Nephron (organoid): ENCODE results near the gene THRB.
A peak's percentile ranks its signal among the peaks of the same experiment; 100 is the strongest.

Experiments
- H3K27ac Mint-ChIP-seq, 3 experiments: 2 replicates each; pipeline ENCODE4 v1.8.0; 2020; ENCODE audit warnings: mixed read lengths in 3 of 3, mild to moderate bottlenecking in 2 of 3, moderate library complexity in 1 of 3
- H3K27me3 Mint-ChIP-seq: 2 replicates; pipeline ENCODE4 v1.8.0; 2021; ENCODE audit warnings: low read depth, mild to moderate bottlenecking, moderate library complexity, mixed read lengths
- H3K36me3 Mint-ChIP-seq: 2 replicates; pipeline ENCODE4 v1.8.0; 2020; ENCODE audit warnings: low read depth, mixed read lengths
- H3K4me1 Mint-ChIP-seq: 2 replicates; pipeline ENCODE4 v1.8.0; 2020; ENCODE audit warnings: mixed read lengths
- H3K4me3 Mint-ChIP-seq, 3 experiments: 2 replicates each; pipeline ENCODE4 v1.8.0; 2020; ENCODE audit warnings: mild to moderate bottlenecking in 3 of 3, mixed read lengths in 3 of 3, moderate library complexity in 2 of 3
- H3K9me3 Mint-ChIP-seq: 2 replicates; pipeline ENCODE4 v1.8.0; 2020; ENCODE audit warnings: mixed read lengths
- TF ChIP-seq, protein P1 (sequence below), 3 experiments: fragments of 200-600 bp; sonication (generic); IDR thresholded peaks; one replicate each; pipeline ENCODE4 v1.5.0; 2021; ENCODE audit warnings: antibody characterized with exemption in 3 of 3; ENCODE audit not compliant: unreplicated experiment in 3 of 3

THRB gene

DNA sequence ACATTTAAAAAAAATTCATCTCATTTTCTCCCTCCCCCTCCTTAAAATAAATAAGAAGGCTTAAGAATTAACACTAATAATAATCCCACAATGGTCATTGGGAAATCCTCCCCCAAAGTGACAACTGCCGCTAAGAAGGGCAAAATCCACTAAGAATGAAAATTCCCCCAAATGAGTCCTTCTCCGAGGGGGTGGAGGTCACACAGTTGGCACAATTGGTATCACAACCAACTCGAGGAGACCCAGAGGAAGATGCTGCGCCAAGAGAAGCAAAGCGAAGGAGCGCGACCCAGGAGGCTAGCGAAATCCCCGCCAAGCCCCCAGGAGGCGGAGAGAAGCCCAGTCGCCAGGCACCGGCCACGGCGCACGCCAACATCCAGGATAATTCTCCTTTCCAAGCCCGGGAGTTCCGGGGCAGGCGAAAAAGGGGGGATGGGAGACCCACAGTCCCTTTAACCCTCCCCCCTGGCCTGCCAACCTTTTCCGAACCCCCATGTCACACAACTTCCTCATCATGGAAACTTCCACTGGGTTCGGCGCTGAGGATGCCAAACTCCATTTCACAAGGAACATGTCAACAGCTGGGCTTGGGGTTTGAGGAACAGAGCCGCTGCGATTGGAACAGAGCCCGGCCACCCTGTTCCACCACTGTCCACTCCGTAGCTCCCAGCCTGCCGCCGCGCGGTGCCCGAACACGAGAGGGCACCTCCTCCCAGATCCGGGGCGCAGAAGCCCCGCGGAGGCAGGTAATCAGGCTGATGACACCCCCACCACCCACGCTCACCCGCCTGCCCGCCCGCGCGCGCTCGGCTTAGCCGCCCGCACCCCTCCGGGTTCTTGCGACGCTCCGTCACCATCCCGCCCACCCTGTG, 668 bp downstream of the THRB start:
- TF ChIP-seq, protein P1, sequence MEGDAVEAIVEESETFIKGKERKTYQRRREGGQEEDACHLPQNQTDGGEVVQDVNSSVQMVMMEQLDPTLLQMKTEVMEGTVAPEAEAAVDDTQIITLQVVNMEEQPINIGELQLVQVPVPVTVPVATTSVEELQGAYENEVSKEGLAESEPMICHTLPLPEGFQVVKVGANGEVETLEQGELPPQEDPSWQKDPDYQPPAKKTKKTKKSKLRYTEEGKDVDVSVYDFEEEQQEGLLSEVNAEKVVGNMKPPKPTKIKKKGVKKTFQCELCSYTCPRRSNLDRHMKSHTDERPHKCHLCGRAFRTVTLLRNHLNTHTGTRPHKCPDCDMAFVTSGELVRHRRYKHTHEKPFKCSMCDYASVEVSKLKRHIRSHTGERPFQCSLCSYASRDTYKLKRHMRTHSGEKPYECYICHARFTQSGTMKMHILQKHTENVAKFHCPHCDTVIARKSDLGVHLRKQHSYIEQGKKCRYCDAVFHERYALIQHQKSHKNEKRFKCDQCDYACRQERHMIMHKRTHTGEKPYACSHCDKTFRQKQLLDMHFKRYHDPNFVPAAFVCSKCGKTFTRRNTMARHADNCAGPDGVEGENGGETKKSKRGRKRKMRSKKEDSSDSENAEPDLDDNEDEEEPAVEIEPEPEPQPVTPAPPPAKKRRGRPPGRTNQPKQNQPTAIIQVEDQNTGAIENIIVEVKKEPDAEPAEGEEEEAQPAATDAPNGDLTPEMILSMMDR (IDR thresholded peaks at IDR 0.05; ENCODE audit: unreplicated experiment in 3 of 3) = peak in 1 of 3 experiments; percentile 12
- peaks cover 4% of the 10 kb centered on the region for H3K4me1 Mint-ChIP-seq
- peak overlapping the region; percentile 48 to 92 (median 81) for H3K27ac Mint-ChIP-seq
- no peaks in the 10 kb centered on the region for H3K36me3 Mint-ChIP-seq
- H3K4me3 Mint-ChIP-seq = peak overlapping the region; percentile 96 to 97 (median 96)
- H3K27me3 Mint-ChIP-seq = peaks cover 94% of the 10 kb centered on the region
- H3K9me3 Mint-ChIP-seq = no peaks in the 10 kb centered on the region

DNA sequence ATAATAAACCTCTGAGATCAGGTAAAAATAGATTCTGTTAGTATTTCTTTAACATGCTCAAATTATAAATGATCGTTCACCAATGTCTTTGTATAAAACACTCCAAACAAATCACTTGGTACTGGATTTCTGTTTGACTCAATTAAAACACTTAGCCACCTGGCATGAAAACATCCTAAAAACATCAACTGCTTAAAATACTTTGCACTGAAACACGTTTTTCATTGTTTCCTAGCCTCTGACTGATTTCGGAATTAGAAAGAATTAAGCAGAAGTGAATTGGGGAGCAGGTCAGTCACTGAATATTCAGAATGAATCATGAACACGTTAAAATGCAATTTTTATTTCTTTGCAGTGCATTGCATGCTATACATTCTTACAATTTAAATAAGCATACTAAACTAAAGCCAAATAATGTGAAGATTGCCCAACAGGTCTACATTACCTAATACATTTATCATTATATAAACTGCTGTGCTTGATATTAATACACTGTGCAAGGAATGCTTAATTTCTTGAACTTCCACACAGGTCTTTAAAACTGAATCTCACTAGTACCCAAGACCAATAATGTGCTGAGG, 1.6 kb downstream of the THRB start:
- H3K27me3 Mint-ChIP-seq = peaks cover 89% of the 10 kb centered on the region
- peak overlapping the region; percentile 96 to 97 (median 96) for H3K4me3 Mint-ChIP-seq
- no peaks in the 10 kb centered on the region for H3K9me3 Mint-ChIP-seq
- peaks cover 4% of the 10 kb centered on the region for H3K4me1 Mint-ChIP-seq
- TF ChIP-seq, protein P1 (IDR thresholded peaks at IDR 0.05; ENCODE audit: unreplicated experiment in 3 of 3) = no peak
- no peaks in the 10 kb centered on the region for H3K36me3 Mint-ChIP-seq
- no peak overlapping the region for H3K27ac Mint-ChIP-seq

DNA sequence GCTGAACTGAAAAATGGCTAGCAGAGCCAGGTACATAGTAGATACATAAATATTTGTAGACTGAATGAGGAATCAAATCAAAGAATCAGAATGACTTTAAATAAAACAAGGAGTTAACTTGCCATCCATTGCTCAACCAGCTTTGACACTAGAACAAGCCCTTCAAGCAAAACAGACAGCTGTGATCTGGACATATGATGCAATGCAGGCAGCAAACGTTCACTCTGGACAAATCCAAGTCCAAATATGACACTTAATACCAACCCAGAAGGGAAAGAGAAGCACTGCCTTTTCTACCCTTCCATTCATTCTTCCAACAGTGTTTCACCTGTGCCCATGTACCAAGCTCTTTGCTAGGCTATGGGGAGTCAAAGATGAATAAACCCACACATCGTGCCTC, 4.5 kb downstream of the THRB start:
- H3K4me1 Mint-ChIP-seq = peaks cover 4% of the 10 kb centered on the region
- TF ChIP-seq, protein P1 (IDR thresholded peaks at IDR 0.05; ENCODE audit: unreplicated experiment in 3 of 3) = no peak
- peaks cover 84% of the 10 kb centered on the region for H3K27me3 Mint-ChIP-seq
- no peaks in the 10 kb centered on the region for H3K9me3 Mint-ChIP-seq
- no peaks in the 10 kb centered on the region for H3K36me3 Mint-ChIP-seq
- H3K27ac Mint-ChIP-seq = no peak overlapping the region
- H3K4me3 Mint-ChIP-seq = no peak overlapping the region

DNA sequence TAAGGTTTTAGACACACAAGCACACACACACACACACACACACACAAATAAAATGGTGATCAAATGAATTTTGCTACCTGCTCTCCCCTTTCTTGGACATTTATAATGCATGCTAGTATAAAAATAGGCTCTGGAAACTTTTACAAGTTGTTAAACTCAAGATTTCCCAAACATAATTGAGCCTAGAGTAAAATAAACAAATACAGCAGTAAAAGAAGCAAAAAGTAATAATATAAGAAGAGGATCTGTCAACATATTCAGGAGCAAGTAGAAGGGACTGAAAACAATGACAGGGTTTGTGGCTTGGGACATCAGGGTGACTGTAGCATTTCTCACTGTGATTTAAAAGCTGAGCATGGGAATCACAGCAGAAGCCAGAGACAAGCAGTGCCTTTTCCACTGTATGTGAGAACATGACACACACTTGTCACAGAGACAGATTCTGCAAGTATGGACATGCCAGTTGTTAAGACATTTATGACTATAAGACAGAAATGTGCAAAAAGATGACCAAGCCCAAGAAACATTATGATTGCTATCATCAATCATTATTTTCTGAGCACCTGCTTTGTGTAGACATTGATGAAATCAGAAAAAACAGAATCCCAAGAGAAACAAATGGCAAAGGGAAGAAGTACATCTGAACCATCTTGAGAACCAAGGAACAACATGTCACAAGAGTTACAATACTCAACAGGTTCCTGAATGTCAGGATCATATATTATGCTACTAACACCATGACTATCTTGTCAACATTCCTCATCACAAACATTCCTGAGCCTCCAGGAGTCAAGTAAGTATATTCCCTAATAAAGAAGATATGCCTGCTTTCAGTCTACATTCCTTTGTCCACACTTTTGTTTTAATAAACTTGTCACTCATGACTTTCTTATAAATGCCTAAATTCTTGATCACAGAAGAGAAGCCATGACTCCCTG, 7.1 kb downstream of the THRB start:
- no peaks in the 10 kb centered on the region for H3K9me3 Mint-ChIP-seq
- H3K4me3 Mint-ChIP-seq = no peak overlapping the region
- H3K27ac Mint-ChIP-seq = no peak overlapping the region
- peaks cover 67% of the 10 kb centered on the region for H3K27me3 Mint-ChIP-seq
- no peaks in the 10 kb centered on the region for H3K36me3 Mint-ChIP-seq
- TF ChIP-seq, protein P1 (IDR thresholded peaks at IDR 0.05; ENCODE audit: unreplicated experiment in 3 of 3) = no peak
- peaks cover 4% of the 10 kb centered on the region for H3K4me1 Mint-ChIP-seq

DNA sequence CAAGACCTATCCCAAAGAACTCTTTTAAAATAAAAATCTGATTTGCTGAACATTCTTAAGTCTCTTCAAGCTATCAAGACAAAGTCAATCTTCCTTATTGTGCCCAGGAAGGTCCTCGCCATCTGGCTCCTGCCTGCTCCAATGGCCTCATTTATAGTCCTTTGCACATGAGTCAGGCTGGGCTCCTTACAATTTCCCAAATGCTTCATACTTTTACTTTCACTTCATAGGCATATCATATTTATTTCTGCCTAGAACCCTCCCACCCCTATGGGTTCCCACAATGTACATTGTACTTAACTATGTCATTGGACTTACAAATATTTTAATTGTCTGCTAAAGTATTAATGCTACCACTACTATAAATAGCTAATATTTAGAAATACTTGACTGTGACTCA, 9.1 kb downstream of the THRB start:
- TF ChIP-seq, protein P1 (IDR thresholded peaks at IDR 0.05; ENCODE audit: unreplicated experiment in 3 of 3) = no peak
- no peaks in the 10 kb centered on the region for H3K36me3 Mint-ChIP-seq
- H3K27me3 Mint-ChIP-seq = peaks cover 50% of the 10 kb centered on the region
- no peak overlapping the region for H3K4me3 Mint-ChIP-seq
- H3K4me1 Mint-ChIP-seq = peaks cover 4% of the 10 kb centered on the region
- no peak overlapping the region for H3K27ac Mint-ChIP-seq
- H3K9me3 Mint-ChIP-seq = no peaks in the 10 kb centered on the region
